C1 segment of cervical spinal cord (tissue), 14 donors: ENCODE results near the gene PTH.

Experiments
- DNase-seq, 14 donors: peaks; one replicate each; lab custom pipeline; 2025; lab: John Stamatoyannopoulos, UW

PTH gene

DNA sequence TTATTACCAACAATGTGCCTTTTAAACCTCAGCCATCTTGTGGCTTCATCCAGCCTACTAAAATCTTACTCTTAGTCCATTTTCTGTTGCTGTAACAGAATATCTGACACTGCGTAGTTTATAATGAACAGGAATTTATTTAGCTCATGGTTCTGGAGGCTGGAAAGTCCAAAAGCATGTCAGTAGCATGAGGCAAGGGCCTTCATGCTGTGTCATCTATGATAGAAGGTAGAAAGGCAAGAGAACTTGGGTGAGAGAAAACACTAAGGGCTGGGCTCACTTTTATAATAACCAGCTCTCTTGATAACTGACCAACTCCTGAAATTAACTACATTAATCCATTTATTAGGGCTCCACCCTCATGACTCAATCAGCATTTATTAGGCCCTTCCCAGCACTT lies 46.3 kb downstream of the PTH start:
- no peak for DNase-seq

DNA sequence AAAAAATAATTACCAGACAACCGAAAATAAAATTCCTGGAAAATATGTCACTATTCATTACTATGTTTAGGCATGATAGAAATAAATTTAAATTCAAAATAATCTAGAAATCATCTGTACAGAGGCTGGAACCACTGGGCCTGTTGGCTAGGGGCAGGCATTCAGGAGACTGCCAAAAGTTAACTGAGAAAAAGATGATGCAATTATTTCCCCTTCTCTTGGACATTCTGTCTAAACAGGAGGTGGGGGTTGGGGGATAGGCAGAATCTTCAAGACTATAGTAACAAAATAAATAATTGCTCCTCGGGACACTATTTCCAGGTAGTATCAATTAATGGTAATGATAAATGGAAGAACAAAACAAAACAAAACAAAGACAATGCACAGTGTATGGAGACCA lies 46.9 kb downstream of the PTH start:
- no peak for DNase-seq

DNA sequence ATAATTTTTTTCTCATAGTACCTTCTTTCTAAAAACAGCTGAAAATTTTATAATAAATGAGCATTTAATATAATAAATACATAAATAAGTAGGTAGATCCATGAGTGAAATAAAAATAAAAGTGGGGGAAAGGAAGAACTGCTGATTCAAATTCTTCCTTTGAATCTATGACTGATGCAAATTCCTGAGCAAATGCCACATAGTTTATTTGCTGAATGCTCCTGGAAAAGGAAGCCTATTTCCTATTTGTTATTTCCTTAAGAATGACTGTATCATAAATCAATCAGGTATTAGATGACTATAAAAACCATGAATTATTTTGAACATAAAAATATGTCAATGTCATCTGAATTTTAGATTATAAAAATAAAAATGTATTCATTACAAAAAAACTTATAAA lies 49.4 kb downstream of the PTH start:
- DNase-seq: no peak

DNA sequence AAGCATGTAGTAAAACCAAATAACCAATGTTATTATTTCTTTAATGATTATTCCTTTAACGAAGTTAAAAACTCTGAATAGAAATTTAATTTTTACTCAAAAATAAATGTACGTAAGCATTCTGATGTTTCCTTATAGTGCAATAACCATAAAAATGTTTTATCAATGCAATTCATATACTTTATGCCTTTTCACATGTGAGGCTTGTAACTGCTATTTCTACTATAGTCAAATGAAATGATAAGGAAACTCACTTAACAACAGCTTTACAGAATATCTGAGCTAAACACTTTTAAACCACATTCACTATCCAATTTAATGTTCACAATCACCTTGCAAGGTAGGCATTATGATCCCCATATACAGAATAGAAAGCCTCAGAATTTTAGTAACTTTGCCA lies 50.2 kb downstream of the PTH start:
- DNase-seq: no peak
